ENCODE measurements around the gene TNFRSF9. TPM values are rescaled to one million over a fixed set of nuclear protein-coding genes. Genes with fewer than 3 reads are reported as not detected.

The TNFRSF9 gene
- total RNA-seq, 1 experiment from 2014 or later, result not detected

DNA sequence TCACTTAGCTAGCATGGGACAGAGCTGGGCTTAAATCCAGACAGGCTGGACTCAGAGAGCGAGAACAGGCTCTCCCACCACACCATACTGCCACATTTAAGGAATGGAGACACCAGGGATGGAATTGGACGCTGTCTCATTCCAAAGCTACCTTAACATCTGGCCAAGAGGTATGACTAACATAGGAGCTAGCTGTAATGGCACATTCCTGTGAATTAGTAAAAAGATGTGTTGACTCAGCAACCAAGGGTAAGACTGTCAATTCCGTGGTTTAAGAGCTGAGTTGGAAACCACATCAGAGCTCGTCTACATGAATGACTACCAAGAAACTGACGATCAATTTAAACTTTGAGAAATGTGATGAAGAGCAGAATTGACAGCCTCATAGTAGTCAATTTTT lies 8.3 kb upstream of the TNFRSF9 start:
- H3K79me2 ChIP-seq (ENCODE audit: insufficient read depth, low read length), result no peaks in the 10 kb centered on the region
- H3K9me3 ChIP-seq (ENCODE audit: control insufficient read depth, low read depth, low read length), result no peaks in the 10 kb centered on the region
- H3K4me3 Mint-ChIP-seq, result no peak overlapping the region
- H3K27ac ChIP-seq (ENCODE audit: insufficient read length, low read depth, low read length), result no peak overlapping the region
- no peak overlapping the region for H2AFZ ChIP-seq (ENCODE audit: low read length)
- no peak overlapping the region for H3K23ac ChIP-seq (ENCODE audit: insufficient read length, low read depth, low read length)
- no peak overlapping the region for H3K56ac ChIP-seq (ENCODE audit: insufficient read length, low read depth, low read length)
- peaks cover 0 to 4% of the 10 kb centered on the region in 2 experiments; a peak in 2 of 4 replicates for H3K4me1 Mint-ChIP-seq
- no peak overlapping the region for H3K27ac Mint-ChIP-seq
- H2BK120ac ChIP-seq (ENCODE audit: low read depth, low read length, poor library complexity, severe bottlenecking), result no peak overlapping the region
- no peaks in the 10 kb centered on the region; the same call in 1 of the 2 replicates for H3K27me3 ChIP-seq (ENCODE audit: insufficient read depth, low read length)
- H3K4me1 ChIP-seq (ENCODE audit: insufficient read depth, low read length), result no peaks in the 10 kb centered on the region
- H4K8ac ChIP-seq (replicated peaks; ENCODE audit: insufficient read length, low read depth, low read length), result no peak overlapping the region
- H4K5ac ChIP-seq (ENCODE audit: insufficient read length, low read depth, low read length), result no peak overlapping the region
- DNase-seq, result no peak
- no peak overlapping the region for H2BK20ac ChIP-seq (ENCODE audit: low read depth, low read length, poor library complexity, severe bottlenecking)
- H3K23me2 ChIP-seq (ENCODE audit: insufficient read length, low read depth, low read length, poor library complexity, severe bottlenecking), result no peaks in the 10 kb centered on the region
- H3K9me3 Mint-ChIP-seq, result peaks cover 10 to 13% of the 10 kb centered on the region in 2 experiments
- no peak overlapping the region for H3K18ac ChIP-seq (ENCODE audit: insufficient read length, low read depth, low read length)
- H4K20me1 ChIP-seq (ENCODE audit: control insufficient read depth, insufficient read depth, insufficient read length), result no peaks in the 10 kb centered on the region
- no peak overlapping the region for H3T11ph ChIP-seq (ENCODE audit: low read length)
- no peak overlapping the region for H2BK15ac ChIP-seq (ENCODE audit: low read depth, low read length)
- TF ChIP-seq, protein P1, sequence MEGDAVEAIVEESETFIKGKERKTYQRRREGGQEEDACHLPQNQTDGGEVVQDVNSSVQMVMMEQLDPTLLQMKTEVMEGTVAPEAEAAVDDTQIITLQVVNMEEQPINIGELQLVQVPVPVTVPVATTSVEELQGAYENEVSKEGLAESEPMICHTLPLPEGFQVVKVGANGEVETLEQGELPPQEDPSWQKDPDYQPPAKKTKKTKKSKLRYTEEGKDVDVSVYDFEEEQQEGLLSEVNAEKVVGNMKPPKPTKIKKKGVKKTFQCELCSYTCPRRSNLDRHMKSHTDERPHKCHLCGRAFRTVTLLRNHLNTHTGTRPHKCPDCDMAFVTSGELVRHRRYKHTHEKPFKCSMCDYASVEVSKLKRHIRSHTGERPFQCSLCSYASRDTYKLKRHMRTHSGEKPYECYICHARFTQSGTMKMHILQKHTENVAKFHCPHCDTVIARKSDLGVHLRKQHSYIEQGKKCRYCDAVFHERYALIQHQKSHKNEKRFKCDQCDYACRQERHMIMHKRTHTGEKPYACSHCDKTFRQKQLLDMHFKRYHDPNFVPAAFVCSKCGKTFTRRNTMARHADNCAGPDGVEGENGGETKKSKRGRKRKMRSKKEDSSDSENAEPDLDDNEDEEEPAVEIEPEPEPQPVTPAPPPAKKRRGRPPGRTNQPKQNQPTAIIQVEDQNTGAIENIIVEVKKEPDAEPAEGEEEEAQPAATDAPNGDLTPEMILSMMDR (conservative IDR thresholded peaks at IDR 0.05), result no peak
- no peak overlapping the region for H2BK5ac ChIP-seq (ENCODE audit: insufficient read length, low read length)
- no peak overlapping the region for H2BK12ac ChIP-seq (ENCODE audit: insufficient read length, low read depth, low read length)
- no peak overlapping the region for H3K14ac ChIP-seq (ENCODE audit: insufficient read depth, low read length)
- no peak overlapping the region for H3K9ac ChIP-seq (ENCODE audit: extremely low read depth, insufficient read length, low read length)
- H2AK5ac ChIP-seq (ENCODE audit: insufficient read length, low read length), result no peak overlapping the region
- H4K91ac ChIP-seq (ENCODE audit: insufficient read length, low read depth, low read length), result no peak overlapping the region
- H3K79me1 ChIP-seq (ENCODE audit: insufficient read depth, low read depth, low read length, poor library complexity, severe bottlenecking), result no peaks in the 10 kb centered on the region
- H3K27me3 Mint-ChIP-seq (ENCODE audit: low read depth), result peaks cover 2% of the 10 kb centered on the region
- no peak overlapping the region for H3K4ac ChIP-seq (ENCODE audit: low read depth, low read length)
- H3K36me3 Mint-ChIP-seq (ENCODE audit: insufficient read depth in 1 of 3, low read depth in 3 of 3), result peaks cover 0 to 11% (median 3%) of the 10 kb centered on the region in 3 experiments; a peak in 2 of 7 replicates
- WGBS (ENCODE audit: extremely low coverage, insufficient read length, low lambda C conversion rate), result no CpG with 5 or more reads among the region's 5 CpGs
- H3K4me2 ChIP-seq (ENCODE audit: insufficient read depth, insufficient read length, low read length), result no peak overlapping the region
